H1 (cell line): ENCODE measurements around the gene MUC5AC. TPM values are rescaled to one million over a fixed set of nuclear protein-coding genes. Genes with fewer than 3 reads are reported as not detected.

Experiments
- CHD7 ChIP-seq: fragments of 300-600 bp; sonication (generic); IDR thresholded peaks from 2 replicates; pipeline ENCODE4 v1.7.1; 2012; ENCODE audit warnings: low read length, moderate library complexity, mild to moderate bottlenecking, inconsistent platforms; ENCODE audit not compliant: insufficient replicate concordance
- EZH2 ChIP-seq: fragments of 200-600 bp; sonication (generic); IDR thresholded peaks from 2 replicates; pipeline ENCODE4 v1.7.1; 2012; ENCODE audit warnings: low read depth, mild to moderate bottlenecking, moderate library complexity, low read length, inconsistent platforms; ENCODE audit not compliant: severe bottlenecking
- JUN ChIP-seq: IDR thresholded peaks from 2 replicates; pipeline ENCODE4 v1.6.1; 2011; ENCODE audit warnings: low read depth, mild to moderate bottlenecking, improper control_type of control experiment, low read length
- SP1 ChIP-seq: IDR thresholded peaks from 2 replicates; pipeline ENCODE4 v1.6.1; 2011; ENCODE audit warnings: low read depth, low read length
- polyA plus RNA-seq, 7 experiments: library from polyadenylated mRNA; depleted of rRNA in 3 of 7; stranded (reverse) in 5 of 7; unstranded in 2 of 7; fragments of >200 nt in 5 of 7; fragments of 200-250 nt in 2 of 7; gene quantifications; 1 replicate in 5 of 7; 2 replicates in 1 of 7; 4 replicates in 1 of 7; pipeline versions ENCODE4 v1.2.1 to v1.2.3, GENCODE V29; 2011 to 2013; ENCODE audit warnings: missing spikeins in 2 of 7, mixed read lengths in 2 of 7
- total RNA-seq: library from RNA; stranded (reverse); fragmentation: NEBNext Ultra II Directional; extraction: Animal tissue kit (Norgen Biotek cat#: 25700); gene quantifications from 2 replicates; pipeline ENCODE4 v1.2.1, GENCODE V29; 2021

MUC5AC gene
- total and polyA plus RNA-seq, 2 of the 8 experiments (the other 6 are each of a cell fraction or from before 2014, with no cell fraction given) = not detected

GRCh38 chr11:1172729-1173117 is 15.0 kb downstream of the MUC5AC start (continued):
- TF ChIP-seq CHD7 (no peak), JUN (no peak), SP1 (no peak), EZH2 (no peak)
